Measurements from ENCODE around the gene CCNK.

Gene CCNK

GRCh38 chr14:99480917-99481744 lies at the start of gene CCNK:
CCNK (plus strand) TSS chr14:99481409; CDS start chr14:99492678, 11,269 bp downstream.
- in situ Hi-C loops (cut with MboI; ENCODE audit: low sequenced_read_pairs, unreplicated experiment) = no loop called here
- TF ChIP-seq CTCF (IDR thresholded peaks at IDR 0.05; ENCODE audit: borderline replicate concordance, control extremely low read depth, extremely low read depth, insufficient read depth, missing control alignments) = no peak
- DNase-seq (ENCODE audit: low spot score) = peak; percentile 99

- no peak for DNase-seq (ENCODE audit: low spot score)
- no peak for TF ChIP-seq CTCF (IDR thresholded peaks at IDR 0.05; ENCODE audit: borderline replicate concordance, control extremely low read depth, extremely low read depth, insufficient read depth, missing control alignments)
- in situ Hi-C loops (cut with MboI; ENCODE audit: low sequenced_read_pairs, unreplicated experiment) = no loop called here
Observed at GRCh38 chr14:99431986-99432385, 49.2 kb upstream of the CCNK start.

GRCh38 chr14:99432485-99432884 lies 48.7 kb upstream of the CCNK start:
- in situ Hi-C loops (cut with MboI; ENCODE audit: low sequenced_read_pairs, unreplicated experiment) = no loop called here
- no peak for DNase-seq (ENCODE audit: low spot score)
- TF ChIP-seq CTCF (IDR thresholded peaks at IDR 0.05; ENCODE audit: borderline replicate concordance, control extremely low read depth, extremely low read depth, insufficient read depth, missing control alignments) = no peak

- no peak for DNase-seq (ENCODE audit: low spot score)
- TF ChIP-seq CTCF (IDR thresholded peaks at IDR 0.05; ENCODE audit: borderline replicate concordance, control extremely low read depth, extremely low read depth, insufficient read depth, missing control alignments) = no peak
- in situ Hi-C loops (cut with MboI; ENCODE audit: low sequenced_read_pairs, unreplicated experiment) = no loop called here
Observed at GRCh38 chr14:99435327-99435726, 45.9 kb upstream of the CCNK start.

GRCh38 chr14:99436247-99437180 lies 44.7 kb upstream of the CCNK start:
- no peak for TF ChIP-seq CTCF (IDR thresholded peaks at IDR 0.05; ENCODE audit: borderline replicate concordance, control extremely low read depth, extremely low read depth, insufficient read depth, missing control alignments)
- no peak for DNase-seq (ENCODE audit: low spot score)

GRCh38 chr14:99437706-99438105 lies 43.5 kb upstream of the CCNK start:
- no peak for TF ChIP-seq CTCF (IDR thresholded peaks at IDR 0.05; ENCODE audit: borderline replicate concordance, control extremely low read depth, extremely low read depth, insufficient read depth, missing control alignments)
- in situ Hi-C loops (cut with MboI; ENCODE audit: low sequenced_read_pairs, unreplicated experiment) = no loop called here
- no peak for DNase-seq (ENCODE audit: low spot score)

More at GRCh38 chr14:99436247-99437180, 44.7 kb upstream of the CCNK start:
- in situ Hi-C loops (cut with MboI; ENCODE audit: low sequenced_read_pairs, unreplicated experiment) = no loop called here

Data from GM13976 (cell line).